OCI-LY1 (cell line): Measurements from ENCODE around the gene KIF13A.

Experiments
- EZH2 ChIP-seq: fragments of 200-600 bp; sonication (generic), shearing (Covaris generic); IDR thresholded peaks from 2 replicates; pipeline ENCODE4 v1.8.0; 2017; ENCODE audit warnings: borderline replicate concordance, mixed run types, mild to moderate bottlenecking, antibody characterized with exemption, low read length, moderate library complexity, mixed read lengths
- TF ChIP-seq, protein P1 (sequence below): fragments of 200-600 bp; sonication (generic), shearing (Covaris generic); IDR thresholded peaks from 2 replicates; pipeline ENCODE4 v1.5.1; 2017; ENCODE audit warnings: mild to moderate bottlenecking, antibody characterized with exemption, low read length, moderate library complexity, mixed read lengths

DNA sequence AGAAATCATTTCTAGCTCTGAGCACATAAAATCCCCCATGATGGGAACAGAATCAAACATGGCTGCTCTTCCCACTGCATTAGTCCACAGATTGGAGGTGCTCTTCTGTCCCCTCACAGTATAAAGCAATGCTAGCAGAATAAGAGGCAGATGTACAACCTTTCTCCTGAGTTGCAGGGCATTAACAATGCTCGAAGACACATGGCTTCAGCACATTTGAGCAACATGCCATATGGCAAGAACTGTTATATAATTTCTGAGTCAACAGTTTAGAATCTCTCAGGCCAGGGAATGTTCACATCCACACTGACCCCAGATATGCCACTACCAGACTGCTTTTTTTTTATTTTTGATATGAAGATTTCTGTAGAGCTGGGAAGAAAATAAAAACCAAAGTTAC lies 119.6 kb downstream of the KIF13A start:
- TF ChIP-seq, protein P1, sequence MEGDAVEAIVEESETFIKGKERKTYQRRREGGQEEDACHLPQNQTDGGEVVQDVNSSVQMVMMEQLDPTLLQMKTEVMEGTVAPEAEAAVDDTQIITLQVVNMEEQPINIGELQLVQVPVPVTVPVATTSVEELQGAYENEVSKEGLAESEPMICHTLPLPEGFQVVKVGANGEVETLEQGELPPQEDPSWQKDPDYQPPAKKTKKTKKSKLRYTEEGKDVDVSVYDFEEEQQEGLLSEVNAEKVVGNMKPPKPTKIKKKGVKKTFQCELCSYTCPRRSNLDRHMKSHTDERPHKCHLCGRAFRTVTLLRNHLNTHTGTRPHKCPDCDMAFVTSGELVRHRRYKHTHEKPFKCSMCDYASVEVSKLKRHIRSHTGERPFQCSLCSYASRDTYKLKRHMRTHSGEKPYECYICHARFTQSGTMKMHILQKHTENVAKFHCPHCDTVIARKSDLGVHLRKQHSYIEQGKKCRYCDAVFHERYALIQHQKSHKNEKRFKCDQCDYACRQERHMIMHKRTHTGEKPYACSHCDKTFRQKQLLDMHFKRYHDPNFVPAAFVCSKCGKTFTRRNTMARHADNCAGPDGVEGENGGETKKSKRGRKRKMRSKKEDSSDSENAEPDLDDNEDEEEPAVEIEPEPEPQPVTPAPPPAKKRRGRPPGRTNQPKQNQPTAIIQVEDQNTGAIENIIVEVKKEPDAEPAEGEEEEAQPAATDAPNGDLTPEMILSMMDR: no peak
- TF ChIP-seq EZH2: no peak
